ENCODE measurements around the gene CSF1R.

Gene CSF1R

GRCh38 chr5:150064681-150065220 is 21.6 kb downstream of the CSF1R start:
- no peak for DNase-seq (ENCODE audit: low read depth, low spot score)
- POLR2A ChIA-PET = interaction anchor here (0.9 kb wide), 1 partner anchor 14 kb away, joined by 4 read pairs; no protein-coding TSS in a partner anchor
- CTCF ChIA-PET = interaction anchor here (0.6 to 3.2 kb wide), 8 partner anchors 10 to 1108 kb away, joined by 3 to 13 read pairs (median 3); no protein-coding TSS in a partner anchor
- H3K4me3 ChIP-seq (ENCODE audit: low read depth, low read length) = no peak overlapping the region
- no peak for TF ChIP-seq CTCF (IDR thresholded peaks at IDR 0.05; ENCODE audit: insufficient read depth, low read length, missing control alignments)

GRCh38 chr5:150063638-150064037 is 22.7 kb downstream of the CSF1R start:
- H3K4me3 ChIP-seq (ENCODE audit: low read depth, low read length) = no peak overlapping the region
- DNase-seq (ENCODE audit: low read depth, low spot score) = no peak
- no peak for TF ChIP-seq CTCF (IDR thresholded peaks at IDR 0.05; ENCODE audit: insufficient read depth, low read length, missing control alignments)
- ChIA-PET POLR2A (no interaction called here), CTCF (interaction anchor here (1.0 to 3.2 kb wide), 4 partner anchors 11 to 154 kb away, joined by 3 to 13 read pairs (median 4); no protein-coding TSS in a partner anchor)

GRCh38 chr5:150062216-150062922 is 24.0 kb downstream of the CSF1R start:
- TF ChIP-seq CTCF (IDR thresholded peaks at IDR 0.05; ENCODE audit: insufficient read depth, low read length, missing control alignments) = no peak
- no peak overlapping the region for H3K4me3 ChIP-seq (ENCODE audit: low read depth, low read length)
- POLR2A ChIA-PET = no interaction called here
- DNase-seq (ENCODE audit: low read depth, low spot score) = no peak
- CTCF ChIA-PET = no interaction called here

- ChIA-PET CTCF (interaction anchor here (1.0 to 1.9 kb wide), 3 partner anchors 17 to 214 kb away, joined by 3 to 6 read pairs (median 4); no protein-coding TSS in a partner anchor), POLR2A (no interaction called here)
Observed at GRCh38 chr5:150061538-150061995, 24.8 kb downstream of the CSF1R start.

GRCh38 chr5:150060471-150060870 is 25.9 kb downstream of the CSF1R start:
- DNase-seq (ENCODE audit: low read depth, low spot score) = no peak
- ChIA-PET CTCF (interaction anchor here (0.6 to 1.9 kb wide), 2 partner anchors 9 to 16 kb away, joined by 3 to 6 read pairs; no protein-coding TSS in a partner anchor), POLR2A (no interaction called here)
- no peak for TF ChIP-seq CTCF (IDR thresholded peaks at IDR 0.05; ENCODE audit: insufficient read depth, low read length, missing control alignments)
- H3K4me3 ChIP-seq (ENCODE audit: low read depth, low read length) = no peak overlapping the region

More at GRCh38 chr5:150061538-150061995, 24.8 kb downstream of the CSF1R start:
- DNase-seq (ENCODE audit: low read depth, low spot score) = no peak
- no peak for TF ChIP-seq CTCF (IDR thresholded peaks at IDR 0.05; ENCODE audit: insufficient read depth, low read length, missing control alignments)
- no peak overlapping the region for H3K4me3 ChIP-seq (ENCODE audit: low read depth, low read length)

- no peak for DNase-seq (ENCODE audit: low read depth, low spot score)
- CTCF ChIA-PET = interaction anchor here (0.5 kb wide), 1 partner anchor 34 kb away, joined by 3 read pairs; no protein-coding TSS in a partner anchor
- POLR2A ChIA-PET = no interaction called here
- TF ChIP-seq CTCF (IDR thresholded peaks at IDR 0.05; ENCODE audit: insufficient read depth, low read length, missing control alignments) = no peak
- no peak overlapping the region for H3K4me3 ChIP-seq (ENCODE audit: low read depth, low read length)
Observed at GRCh38 chr5:150059623-150060022, 26.7 kb downstream of the CSF1R start.

All from AG04449 (cell line).